ENCODE results near the gene DYRK3. TPM values are rescaled to one million over a fixed set of nuclear protein-coding genes. Genes with fewer than 3 reads are reported as not detected.

Gene DYRK3
- total RNA-seq (14.1 and 21.2 TPM in 2 replicates), polyA plus RNA-seq (8.4 and 16.6 TPM in 2 replicates)

DNA sequence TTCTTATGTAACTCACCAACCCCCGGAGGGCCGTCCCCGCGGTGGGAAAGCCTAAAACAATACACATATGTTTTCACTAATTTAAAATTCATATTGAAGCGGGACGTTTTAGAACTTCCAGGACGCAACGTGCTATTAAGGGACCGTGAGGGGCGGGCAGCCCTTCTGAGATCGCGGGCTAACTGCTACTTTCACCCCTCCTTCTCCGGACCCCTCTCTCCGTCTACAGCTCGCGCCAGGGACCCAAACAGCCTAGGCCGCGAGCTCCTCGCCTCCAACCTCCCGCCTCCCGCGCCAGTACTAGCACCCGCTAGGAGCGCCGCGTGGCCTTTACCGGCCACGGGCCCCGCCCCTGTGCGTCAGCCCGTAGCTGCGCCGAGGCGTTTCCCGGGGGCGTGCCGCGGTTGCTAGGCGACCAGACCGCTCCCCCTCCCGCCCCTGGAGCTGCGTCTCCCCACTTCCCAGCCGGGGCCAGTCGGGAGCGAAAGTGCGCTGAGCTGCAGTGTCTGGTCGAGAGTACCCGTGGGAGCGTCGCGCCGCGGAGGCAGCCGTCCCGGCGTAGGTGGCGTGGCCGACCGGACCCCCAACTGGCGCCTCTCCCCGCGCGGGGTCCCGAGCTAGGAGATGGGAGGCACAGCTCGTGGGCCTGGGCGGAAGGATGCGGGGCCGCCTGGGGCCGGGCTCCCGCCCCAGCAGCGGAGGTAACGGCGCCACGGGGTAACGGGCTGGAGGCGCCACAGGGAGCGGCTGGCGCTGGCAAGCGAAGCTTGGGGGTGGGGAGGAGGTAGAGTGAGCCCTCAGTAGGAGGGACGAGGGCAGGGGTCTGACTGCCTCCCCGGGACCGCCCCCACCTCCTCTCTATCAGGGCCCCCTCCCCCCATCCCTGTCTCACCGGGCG lies at the start of gene DYRK3:
DYRK3 (plus strand) TSS at position 457 of the 898 bp plus-strand sequence; CDS start at position 625, 168 bp downstream.
- H3K9me3 ChIP-seq (ENCODE audit: low read depth) = no peaks in the 10 kb centered on the region
- TF ChIP-seq, protein P1, sequence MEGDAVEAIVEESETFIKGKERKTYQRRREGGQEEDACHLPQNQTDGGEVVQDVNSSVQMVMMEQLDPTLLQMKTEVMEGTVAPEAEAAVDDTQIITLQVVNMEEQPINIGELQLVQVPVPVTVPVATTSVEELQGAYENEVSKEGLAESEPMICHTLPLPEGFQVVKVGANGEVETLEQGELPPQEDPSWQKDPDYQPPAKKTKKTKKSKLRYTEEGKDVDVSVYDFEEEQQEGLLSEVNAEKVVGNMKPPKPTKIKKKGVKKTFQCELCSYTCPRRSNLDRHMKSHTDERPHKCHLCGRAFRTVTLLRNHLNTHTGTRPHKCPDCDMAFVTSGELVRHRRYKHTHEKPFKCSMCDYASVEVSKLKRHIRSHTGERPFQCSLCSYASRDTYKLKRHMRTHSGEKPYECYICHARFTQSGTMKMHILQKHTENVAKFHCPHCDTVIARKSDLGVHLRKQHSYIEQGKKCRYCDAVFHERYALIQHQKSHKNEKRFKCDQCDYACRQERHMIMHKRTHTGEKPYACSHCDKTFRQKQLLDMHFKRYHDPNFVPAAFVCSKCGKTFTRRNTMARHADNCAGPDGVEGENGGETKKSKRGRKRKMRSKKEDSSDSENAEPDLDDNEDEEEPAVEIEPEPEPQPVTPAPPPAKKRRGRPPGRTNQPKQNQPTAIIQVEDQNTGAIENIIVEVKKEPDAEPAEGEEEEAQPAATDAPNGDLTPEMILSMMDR (IDR thresholded peaks at IDR 0.05; ENCODE audit: low read depth, low read length) = no peak
- H3K27ac ChIP-seq = peak within 1 kb of the TSS; percentile 79
- peak; percentile 96 to 97 for DNase-seq (ENCODE audit: low read depth in 1 of 2, low spot score in 1 of 2)
- H3K4me3 ChIP-seq = peak within 1 kb of the TSS; percentile 90
- peaks cover 25% of the 10 kb centered on the region for H3K4me1 ChIP-seq (ENCODE audit: low read depth)
- no peaks in the 10 kb centered on the region for H3K36me3 ChIP-seq
- no peaks in the 10 kb centered on the region for H3K27me3 ChIP-seq

DNA sequence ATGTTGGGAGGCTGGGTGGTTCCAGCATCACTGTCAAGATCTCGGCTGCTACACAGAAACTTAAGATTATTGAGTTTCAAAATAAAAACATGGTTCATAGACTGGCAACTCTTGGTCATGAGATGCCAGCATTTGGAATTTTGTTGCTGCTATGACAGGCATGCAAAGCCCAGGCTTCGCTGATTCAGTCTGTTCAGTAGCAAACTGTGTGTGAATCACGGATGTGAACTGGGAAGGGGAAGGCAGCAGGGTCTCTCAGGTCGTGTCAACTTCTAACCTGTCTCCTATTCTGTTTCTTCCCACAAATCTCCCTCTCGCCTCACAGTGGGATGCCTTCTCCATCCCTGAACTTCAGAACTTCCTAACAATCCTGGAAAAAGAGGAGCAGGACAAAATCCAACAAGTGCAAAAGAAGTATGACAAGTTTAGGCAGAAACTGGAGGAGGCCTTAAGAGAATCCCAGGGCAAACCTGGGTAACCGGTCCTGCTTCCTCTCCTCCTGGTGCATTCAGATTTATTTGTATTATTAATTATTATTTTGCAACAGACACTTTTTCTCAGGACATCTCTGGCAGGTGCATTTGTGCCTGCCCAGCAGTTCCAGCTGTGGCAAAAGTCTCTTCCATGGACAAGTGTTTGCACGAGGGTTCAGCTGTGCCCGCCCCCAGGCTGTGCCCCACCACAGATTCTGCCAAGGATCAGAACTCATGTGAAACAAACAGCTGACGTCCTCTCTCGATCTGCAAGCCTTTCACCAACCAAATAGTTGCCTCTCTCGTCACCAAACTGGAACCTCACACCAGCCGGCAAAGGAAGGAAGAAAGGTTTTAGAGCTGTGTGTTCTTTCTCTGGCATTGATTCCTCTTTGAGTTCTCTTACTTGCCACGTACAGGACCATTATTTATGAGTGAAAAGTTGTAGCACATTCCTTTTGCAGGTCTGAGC lies 48.6 kb upstream of the DYRK3 start:
- no peaks in the 10 kb centered on the region for H3K9me3 ChIP-seq (ENCODE audit: low read depth)
- H3K4me1 ChIP-seq (ENCODE audit: low read depth) = peaks cover 3% of the 10 kb centered on the region
- DNase-seq (ENCODE audit: low read depth in 1 of 2, low spot score in 1 of 2) = no peak
- H3K27ac ChIP-seq = peak overlapping the region; percentile 30
- H3K4me3 ChIP-seq = no peak overlapping the region
- H3K27me3 ChIP-seq = no peaks in the 10 kb centered on the region
- H3K36me3 ChIP-seq = peaks cover 43% of the 10 kb centered on the region
- TF ChIP-seq, protein P1 (IDR thresholded peaks at IDR 0.05; ENCODE audit: low read depth, low read length) = no peak

DNA sequence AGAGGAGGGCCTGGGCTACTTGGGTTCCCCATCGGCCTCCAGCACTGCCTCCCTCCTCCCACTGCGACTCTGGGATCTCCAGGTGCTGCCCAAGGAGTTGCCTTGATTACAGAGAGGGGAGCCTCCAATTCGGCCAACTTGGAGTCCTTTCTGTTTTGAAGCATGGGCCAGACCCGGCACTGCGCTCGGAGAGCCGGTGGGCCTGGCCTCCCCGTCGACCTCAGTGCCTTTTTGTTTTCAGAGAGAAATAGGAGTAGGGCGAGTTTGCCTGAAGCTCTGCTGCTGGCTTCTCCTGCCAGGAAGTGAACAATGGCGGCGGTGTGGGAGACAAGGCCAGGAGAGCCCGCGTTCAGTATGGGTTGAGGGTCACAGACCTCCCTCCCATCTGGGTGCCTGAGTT lies 47.4 kb upstream of the DYRK3 start:
- H3K36me3 ChIP-seq = peaks cover 53% of the 10 kb centered on the region
- no peaks in the 10 kb centered on the region for H3K9me3 ChIP-seq (ENCODE audit: low read depth)
- H3K27ac ChIP-seq = peak overlapping the region; percentile 60
- H3K4me3 ChIP-seq = no peak overlapping the region
- peaks cover 3% of the 10 kb centered on the region for H3K4me1 ChIP-seq (ENCODE audit: low read depth)
- H3K27me3 ChIP-seq = no peaks in the 10 kb centered on the region
- no peak for DNase-seq (ENCODE audit: low read depth in 1 of 2, low spot score in 1 of 2)
- TF ChIP-seq, protein P1 (IDR thresholded peaks at IDR 0.05; ENCODE audit: low read depth, low read length) = no peak

DNA sequence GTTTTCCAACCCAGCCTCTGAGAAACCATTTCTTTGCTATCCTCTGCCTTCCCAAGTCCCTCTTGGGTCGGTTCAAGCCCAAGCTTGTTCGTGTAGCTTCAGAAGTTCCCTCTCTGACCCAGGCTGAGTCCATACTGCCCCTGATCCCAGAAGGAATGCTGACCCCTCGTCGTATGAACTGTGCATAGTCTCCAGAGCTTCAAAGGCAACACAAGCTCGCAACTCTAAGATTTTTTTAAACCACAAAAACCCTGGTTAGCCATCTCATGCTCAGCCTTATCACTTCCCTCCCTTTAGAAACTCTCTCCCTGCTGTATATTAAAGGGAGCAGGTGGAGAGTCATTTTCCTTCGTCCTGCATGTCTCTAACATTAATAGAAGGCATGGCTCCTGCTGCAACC lies 46.8 kb upstream of the DYRK3 start:
- DNase-seq (ENCODE audit: low read depth in 1 of 2, low spot score in 1 of 2) = peak in 1 of 2 donors; percentile 38
- H3K4me3 ChIP-seq = no peak overlapping the region
- TF ChIP-seq, protein P1 (IDR thresholded peaks at IDR 0.05; ENCODE audit: low read depth, low read length) = no peak
- H3K27ac ChIP-seq = peak overlapping the region; percentile 60
- peaks cover 56% of the 10 kb centered on the region for H3K36me3 ChIP-seq
- H3K9me3 ChIP-seq (ENCODE audit: low read depth) = no peaks in the 10 kb centered on the region
- no peaks in the 10 kb centered on the region for H3K27me3 ChIP-seq
- peaks cover under 1% of the 10 kb centered on the region for H3K4me1 ChIP-seq (ENCODE audit: low read depth)

DNA sequence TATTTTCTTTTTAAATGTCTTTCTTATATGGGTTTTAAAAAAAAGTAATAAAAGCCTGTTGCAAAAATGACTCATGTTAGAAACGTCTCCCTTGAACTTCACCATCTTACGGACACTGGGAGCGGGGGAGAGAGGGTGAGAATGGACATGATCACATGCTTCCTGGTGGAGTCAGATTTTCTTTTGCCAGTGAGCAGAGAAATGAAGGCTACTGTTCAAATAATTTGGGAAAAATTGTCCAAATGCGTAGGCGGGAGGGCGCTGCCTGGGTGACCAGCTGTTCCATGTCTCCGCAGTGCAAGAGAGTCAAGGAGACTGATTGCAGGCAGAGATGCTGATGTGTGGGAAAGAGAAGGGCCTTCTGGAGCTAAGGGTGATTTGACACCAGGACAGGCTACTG lies 46.1 kb upstream of the DYRK3 start:
- H3K27me3 ChIP-seq = no peaks in the 10 kb centered on the region
- no peaks in the 10 kb centered on the region for H3K4me1 ChIP-seq (ENCODE audit: low read depth)
- H3K27ac ChIP-seq = peak overlapping the region; percentile 60
- H3K36me3 ChIP-seq = peaks cover 55% of the 10 kb centered on the region
- H3K9me3 ChIP-seq (ENCODE audit: low read depth) = no peaks in the 10 kb centered on the region
- H3K4me3 ChIP-seq = no peak overlapping the region
- peak in 1 of 2 donors; percentile 96 for DNase-seq (ENCODE audit: low read depth in 1 of 2, low spot score in 1 of 2)
- TF ChIP-seq, protein P1 (IDR thresholded peaks at IDR 0.05; ENCODE audit: low read depth, low read length) = no peak

Measured in cardiac muscle cell (in vitro differentiated cells and primary cell).